ENCODE measurements around the gene KIF1B. TPM values are rescaled to one million over a fixed set of nuclear protein-coding genes. Genes with fewer than 3 reads are reported as not detected.
"Not testable (repeated sequence)": the region's sequence is repeated elsewhere in the genome, so short reads cannot be mapped to it uniquely, and the experiment has no call there.

KIF1B gene
- total and polyA plus RNA-seq, 8 donors: 4.0 to 82.2 (median 26.3) TPM

DNA sequence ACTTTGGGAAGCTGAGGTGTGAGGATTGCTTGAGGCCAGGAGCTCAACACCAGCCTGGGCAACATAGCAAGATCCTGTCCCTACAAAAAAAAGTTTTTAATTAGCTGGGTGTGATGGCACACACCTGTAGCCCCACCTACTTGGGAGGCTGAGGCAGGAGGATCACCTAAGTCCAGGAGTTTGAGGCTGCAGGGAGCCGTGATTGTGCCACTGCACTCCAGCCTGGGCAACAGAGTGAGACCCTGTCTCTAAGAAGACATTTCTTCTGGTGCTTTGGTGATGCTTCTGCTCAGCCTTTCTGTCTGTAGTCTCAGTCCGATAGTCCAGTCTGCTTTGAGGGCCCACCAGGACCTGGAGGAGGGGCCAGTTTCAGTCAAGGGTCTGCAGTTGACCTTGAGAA is 196.8 kb downstream of the KIF1B start:
- no peak overlapping the region for H3K4me3 ChIP-seq
- H3K27ac ChIP-seq: no peak overlapping the region
- TF ChIP-seq EP300 (IDR thresholded peaks at IDR 0.05) (no peak), POLR2AphosphoS5 (IDR thresholded peaks at IDR 0.05) (no peak), POLR2A (IDR thresholded peaks at IDR 0.05) (no peak)
- TF ChIP-seq, protein P1, sequence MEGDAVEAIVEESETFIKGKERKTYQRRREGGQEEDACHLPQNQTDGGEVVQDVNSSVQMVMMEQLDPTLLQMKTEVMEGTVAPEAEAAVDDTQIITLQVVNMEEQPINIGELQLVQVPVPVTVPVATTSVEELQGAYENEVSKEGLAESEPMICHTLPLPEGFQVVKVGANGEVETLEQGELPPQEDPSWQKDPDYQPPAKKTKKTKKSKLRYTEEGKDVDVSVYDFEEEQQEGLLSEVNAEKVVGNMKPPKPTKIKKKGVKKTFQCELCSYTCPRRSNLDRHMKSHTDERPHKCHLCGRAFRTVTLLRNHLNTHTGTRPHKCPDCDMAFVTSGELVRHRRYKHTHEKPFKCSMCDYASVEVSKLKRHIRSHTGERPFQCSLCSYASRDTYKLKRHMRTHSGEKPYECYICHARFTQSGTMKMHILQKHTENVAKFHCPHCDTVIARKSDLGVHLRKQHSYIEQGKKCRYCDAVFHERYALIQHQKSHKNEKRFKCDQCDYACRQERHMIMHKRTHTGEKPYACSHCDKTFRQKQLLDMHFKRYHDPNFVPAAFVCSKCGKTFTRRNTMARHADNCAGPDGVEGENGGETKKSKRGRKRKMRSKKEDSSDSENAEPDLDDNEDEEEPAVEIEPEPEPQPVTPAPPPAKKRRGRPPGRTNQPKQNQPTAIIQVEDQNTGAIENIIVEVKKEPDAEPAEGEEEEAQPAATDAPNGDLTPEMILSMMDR (IDR thresholded peaks at IDR 0.05): no peak
- intact Hi-C loops (cut with DNase I; ENCODE audit: low total_unique reads): no loop called here
- no peaks in the 10 kb centered on the region for H3K4me1 ChIP-seq
- 85 to 97% (median 92%) methylated on average over 2 of the region's 2 CpGs for WGBS, 5 donors
- H3K27me3 ChIP-seq: no peaks in the 10 kb centered on the region
- no peaks in the 10 kb centered on the region for H3K9me3 ChIP-seq
- DNase-seq: no peak
- peaks cover 95 to 100% (median 100%) of the 10 kb centered on the region in 4 donors for H3K36me3 ChIP-seq

DNA sequence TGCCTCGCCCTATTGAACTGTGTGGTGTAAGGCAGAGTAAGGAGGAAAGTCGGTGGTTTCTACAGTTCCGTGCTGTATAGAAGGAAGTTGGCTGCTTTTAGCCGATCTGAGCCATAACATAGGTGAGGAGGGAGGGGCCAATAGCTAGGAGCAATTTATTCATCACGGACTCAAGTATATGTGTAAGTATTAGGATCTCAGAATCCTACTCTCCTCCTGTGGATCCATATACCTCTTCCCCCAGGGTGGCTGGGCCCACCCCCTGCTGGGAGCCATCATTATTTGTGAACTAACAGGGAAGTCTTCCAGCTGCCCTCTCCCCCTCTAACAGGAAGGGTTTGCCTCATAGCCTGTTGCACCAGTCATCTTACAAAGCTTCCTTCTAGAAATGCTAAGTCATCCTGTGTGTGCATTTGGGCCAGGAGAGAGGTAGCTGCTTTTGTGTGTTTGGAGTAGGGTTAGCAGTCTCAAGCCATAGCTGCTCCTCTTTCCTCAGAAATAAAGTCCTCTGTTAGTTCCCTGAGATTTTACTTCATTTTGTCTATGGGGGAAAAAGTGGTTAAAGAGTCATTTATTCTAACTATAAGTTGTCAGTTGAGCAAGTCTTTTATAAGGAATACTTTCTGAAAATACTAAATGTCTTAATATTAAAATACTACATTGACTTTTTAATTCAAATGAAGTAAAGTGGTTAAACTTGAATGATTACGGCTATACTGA is 205.0 kb downstream of the KIF1B start:
- Histone ChIP-seq H3K27me3 (no peaks in the 10 kb centered on the region), H3K36me3 (peaks cover 71 to 100% (median 99%) of the 10 kb centered on the region in 4 donors), H3K4me1 (peaks cover 0 to 11% (median 0%) of the 10 kb centered on the region in 4 donors), H3K27ac (peak overlapping the region in 4 of 5 donors; percentile 39 to 76 (median 68)), H3K9me3 (no peaks in the 10 kb centered on the region), H3K4me3 (no peak overlapping the region)
- DNase-seq: peak; percentile 21 to 34
- 63 to 77% (median 71%) methylated on average over 6 of the region's 6 CpGs for WGBS, 5 donors
- TF ChIP-seq EP300 (IDR thresholded peaks at IDR 0.05) (no peak), POLR2AphosphoS5 (IDR thresholded peaks at IDR 0.05) (peak in 2 of 3 donors; percentile 47 to 65), POLR2A (IDR thresholded peaks at IDR 0.05) (no peak)
- TF ChIP-seq, protein P1 (IDR thresholded peaks at IDR 0.05): no peak
- intact Hi-C loops (cut with DNase I; ENCODE audit: low total_unique reads): no loop called here

DNA sequence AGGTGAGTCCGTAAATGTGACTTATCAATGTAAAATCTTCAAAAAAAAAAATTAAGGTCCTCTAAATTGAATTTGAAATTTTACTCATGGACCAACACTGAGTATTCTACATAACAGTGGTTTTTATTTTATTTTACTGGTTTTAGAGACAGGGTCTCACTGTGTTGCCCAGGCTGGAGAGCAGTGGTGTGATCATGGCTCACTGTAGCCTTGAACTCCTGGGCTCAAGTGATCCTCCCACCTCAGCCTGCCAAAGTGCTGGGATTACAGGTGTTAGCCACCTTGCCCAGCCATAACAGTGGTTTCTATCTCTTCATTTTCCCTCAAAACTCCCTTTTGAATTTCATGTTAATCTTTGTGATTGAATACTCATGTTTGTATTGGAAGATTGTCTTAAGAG is 205.6 kb downstream of the KIF1B start:
- peak overlapping the region in 4 of 5 donors; percentile 39 to 76 (median 68) for H3K27ac ChIP-seq

DNA sequence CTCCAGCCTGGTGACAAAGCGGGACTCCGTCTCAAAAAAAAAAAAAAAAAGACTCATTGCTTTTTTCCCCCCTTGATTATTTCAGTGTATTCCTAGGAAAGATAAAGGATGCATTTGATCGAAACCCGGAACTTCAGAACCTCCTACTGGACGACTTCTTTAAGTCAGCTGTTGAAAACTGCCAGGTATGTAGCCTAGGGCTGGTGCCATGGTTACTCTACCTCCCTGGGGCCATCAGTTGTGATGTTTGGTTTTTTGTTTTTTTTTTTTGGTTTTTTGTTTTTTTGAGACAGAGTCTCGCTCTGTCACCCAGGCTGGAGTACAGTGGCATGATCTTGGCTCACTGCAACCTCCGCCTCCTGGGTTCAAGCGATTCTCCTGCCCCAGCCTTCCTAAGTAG is 208.4 kb downstream of the KIF1B start:
- DNase-seq; H3K9me3 ChIP-seq; H3K4me3 ChIP-seq; intact Hi-C loops (cut with DNase I; ENCODE audit: low total_unique reads); H3K27ac ChIP-seq; H3K27me3 ChIP-seq: not testable (repeated sequence)
- Histone ChIP-seq H3K4me1 (peaks cover 0 to 11% (median 0%) of the 10 kb centered on the region in 4 donors), H3K36me3 (peaks cover 42 to 88% (median 82%) of the 10 kb centered on the region in 4 donors)
- 90 to 96% (median 94%) methylated on average over 8 of the region's 8 CpGs for WGBS, 5 donors

More for the DNA sequence above, 205.6 kb downstream of the KIF1B start:
- DNase-seq; H3K9me3 ChIP-seq; intact Hi-C loops (cut with DNase I; ENCODE audit: low total_unique reads); H3K27me3 ChIP-seq; H3K4me3 ChIP-seq: not testable (repeated sequence)
- 88 to 100% (median 93%) methylated on average over 1 of the region's 1 CpG for WGBS, 5 donors
- Histone ChIP-seq H3K36me3 (peaks cover 65 to 100% (median 99%) of the 10 kb centered on the region in 4 donors), H3K4me1 (peaks cover 0 to 11% (median 0%) of the 10 kb centered on the region in 4 donors)

DNA sequence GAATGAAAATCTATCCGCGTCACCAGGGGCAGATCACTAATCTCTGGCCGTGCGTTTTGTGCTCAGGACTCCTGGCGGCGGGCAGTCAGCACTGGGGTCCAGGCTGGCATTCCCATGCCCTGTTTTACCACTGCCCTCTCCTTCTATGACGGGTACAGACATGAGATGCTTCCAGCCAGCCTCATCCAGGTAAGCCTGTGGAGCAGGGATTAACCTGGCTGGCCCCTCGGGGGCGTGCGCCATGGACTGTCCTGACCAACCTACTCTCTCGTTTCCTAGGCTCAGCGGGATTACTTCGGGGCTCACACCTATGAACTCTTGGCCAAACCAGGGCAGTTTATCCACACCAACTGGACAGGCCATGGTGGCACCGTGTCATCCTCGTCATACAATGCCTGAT is 209.0 kb downstream of the KIF1B start:
- H3K4me3 ChIP-seq: no peak overlapping the region
- no peak overlapping the region for H3K27ac ChIP-seq
- no peak for DNase-seq
- peaks cover 0 to 11% (median 0%) of the 10 kb centered on the region in 4 donors for H3K4me1 ChIP-seq
- peaks cover 38 to 82% (median 76%) of the 10 kb centered on the region in 4 donors for H3K36me3 ChIP-seq
- intact Hi-C loops (cut with DNase I; ENCODE audit: low total_unique reads): no loop called here
- no peaks in the 10 kb centered on the region for H3K9me3 ChIP-seq
- TF ChIP-seq POLR2A (IDR thresholded peaks at IDR 0.05): no peak
- TF ChIP-seq POLR2AphosphoS5 (IDR thresholded peaks at IDR 0.05): no peak
- TF ChIP-seq, protein P1 (IDR thresholded peaks at IDR 0.05): no peak
- WGBS, 5 donors: 87 to 94% (median 91%) methylated on average over 15 of the region's 15 CpGs
- H3K27me3 ChIP-seq: no peaks in the 10 kb centered on the region
